Ovary (tissue), 9 donors: ENCODE results near the gene ZFP1. TPM values are rescaled to one million over a fixed set of nuclear protein-coding genes. Genes with fewer than 3 reads are reported as not detected.

ENCODE experiments used
- DNase-seq, 5 donors: peaks; one replicate each; pipeline ENCODE4 v3.0.0-alpha.2; 2019 to 2020
- H3K27ac ChIP-seq, 2 donors: fragments of 200-600 bp; one replicate each; pipeline versions ENCODE4 v1.5.1 to v1.8.0; 2019 to 2022
- H3K27me3 ChIP-seq: fragments of 200-600 bp; one replicate; pipeline ENCODE4 v1.8.0; 2022
- H3K36me3 ChIP-seq: fragments of 200-600 bp; sonication (generic); one replicate; pipeline ENCODE4 v1.5.1; 2019
- H3K4me1 ChIP-seq: one replicate; pipeline ENCODE4 v1.8.1; 2013; ENCODE audit warnings: mild to moderate bottlenecking, moderate library complexity; ENCODE audit not compliant: insufficient read depth
- H3K4me3 ChIP-seq: fragments of 200-600 bp; sonication (generic); one replicate; pipeline ENCODE4 v1.5.1; 2017
- H3K9me3 ChIP-seq, 2 donors: fragments of 200-600 bp in 1 of 2; sonication (generic) in 1 of 2; one replicate each; pipeline versions ENCODE4 v1.5.1 to v1.8.1; 2013 to 2019; ENCODE audit warnings: mild to moderate bottlenecking in 1 of 2, moderate library complexity in 1 of 2
- EP300 ChIP-seq: sonication (generic); formaldehyde crosslinking; IDR thresholded peaks from one replicate; pipeline ENCODE4 v1.6.1; 2017; ENCODE audit warnings: antibody characterized with exemption
- POLR2A ChIP-seq: fragments of 450-650 bp; IDR thresholded peaks from one replicate; pipeline ENCODE4 v1.6.1; 2017; ENCODE audit warnings: antibody characterized with exemption, mild to moderate bottlenecking, moderate library complexity
- WGBS, 3 donors: extraction: QIAGEN DNeasy Blood & Tissue Kit in 1 of 3; methylation state at CpG; one replicate each; pipeline versions ENCODE4 v1.1.5 to v1.1.7; 2013 to 2017; 5-methylcytosine and 5-hydroxymethylcytosine counted together
- intact Hi-C, 4 donors: fragments of 100-400 bp; cut with DNase I; formaldehyde crosslinking; loops; one replicate each; pipeline versions ENCODE4 v1.11.0 to v1.15.1; 2022 to 2023
- polyA plus RNA-seq, 2 donors: library from polyadenylated mRNA; stranded (reverse); fragments of 200-250 nt in 1 of 2; fragments of 350-450 nt in 1 of 2; fragmentation: Illumina TruSeq in 1 of 2; extraction: RNeasy Lipid Tissue Mini Kit (QIAGEN cat#74804) in 1 of 2; gene quantifications; one replicate each; pipeline ENCODE4 v1.2.3, GENCODE V29; 2013 to 2014
- total RNA-seq, 7 donors: library from RNA; depleted of rRNA in 2 of 7; stranded (reverse); fragments of >200 nt in 2 of 7; fragmentation: NEBNext Ultra II Directional in 3 of 7; extraction: Animal tissue kit (Norgen Biotek cat#: 25700) in 3 of 7; gene quantifications; one replicate each; pipeline versions ENCODE4 v1.1.0 to v1.2.4, GENCODE V29; 2016 to 2023
- TF ChIP-seq, protein P1 (sequence below), 3 donors: fragments of 450-650 bp in 2 of 3; fragments of 200-600 bp in 1 of 3; IDR thresholded peaks; one replicate each; pipeline versions ENCODE4 v1.5.1 to v1.8.0; 2016 to 2022; ENCODE audit warnings: antibody characterized with exemption in 3 of 3, mild to moderate bottlenecking in 1 of 3
- donor health status: DM: no; HTN: no; CAD: no; lungs with moderate emphysema.
- donor health status: DM: no; HTN: no; CAD: no.
- donor health status: Bipolar disorder and iron deficiency.
- donor health status: DM: yes; HTN: yes; CAD: no.
- donor health status: DM: no; HTN: no; CAD: no.
- donor health status: DM: yes; HTN: yes; CAD: no.

Gene ZFP1
- total and polyA plus RNA-seq, 9 donors = 7.2 to 22.3 (median 13.5) TPM

DNA sequence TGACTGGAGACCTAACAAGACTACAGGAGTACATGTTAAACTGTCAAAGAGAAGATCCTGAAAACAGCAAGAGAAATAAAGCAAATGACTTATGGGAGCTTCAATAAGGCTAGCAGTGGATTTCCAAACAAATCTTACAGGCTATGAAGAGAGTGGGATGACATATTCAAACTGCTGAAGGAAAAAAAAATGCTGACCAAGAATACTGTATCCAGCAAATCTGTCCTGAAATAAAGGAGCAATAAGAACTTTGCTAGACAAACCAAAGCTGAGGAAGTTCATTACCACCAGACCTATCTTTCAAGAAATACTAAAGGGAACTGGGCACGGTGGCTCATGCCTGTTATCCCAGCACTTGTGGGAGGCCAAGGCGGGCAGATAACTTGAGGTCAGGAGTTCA lies 28.6 kb downstream of the ZFP1 start:
- DNase-seq = no peak
- H3K36me3 ChIP-seq = no peaks in the 10 kb centered on the region
- no peaks in the 10 kb centered on the region for H3K27me3 ChIP-seq
- H3K27ac ChIP-seq = no peak overlapping the region
- no peaks in the 10 kb centered on the region for H3K4me1 ChIP-seq
- TF ChIP-seq EP300 = no peak
- TF ChIP-seq, protein P1, sequence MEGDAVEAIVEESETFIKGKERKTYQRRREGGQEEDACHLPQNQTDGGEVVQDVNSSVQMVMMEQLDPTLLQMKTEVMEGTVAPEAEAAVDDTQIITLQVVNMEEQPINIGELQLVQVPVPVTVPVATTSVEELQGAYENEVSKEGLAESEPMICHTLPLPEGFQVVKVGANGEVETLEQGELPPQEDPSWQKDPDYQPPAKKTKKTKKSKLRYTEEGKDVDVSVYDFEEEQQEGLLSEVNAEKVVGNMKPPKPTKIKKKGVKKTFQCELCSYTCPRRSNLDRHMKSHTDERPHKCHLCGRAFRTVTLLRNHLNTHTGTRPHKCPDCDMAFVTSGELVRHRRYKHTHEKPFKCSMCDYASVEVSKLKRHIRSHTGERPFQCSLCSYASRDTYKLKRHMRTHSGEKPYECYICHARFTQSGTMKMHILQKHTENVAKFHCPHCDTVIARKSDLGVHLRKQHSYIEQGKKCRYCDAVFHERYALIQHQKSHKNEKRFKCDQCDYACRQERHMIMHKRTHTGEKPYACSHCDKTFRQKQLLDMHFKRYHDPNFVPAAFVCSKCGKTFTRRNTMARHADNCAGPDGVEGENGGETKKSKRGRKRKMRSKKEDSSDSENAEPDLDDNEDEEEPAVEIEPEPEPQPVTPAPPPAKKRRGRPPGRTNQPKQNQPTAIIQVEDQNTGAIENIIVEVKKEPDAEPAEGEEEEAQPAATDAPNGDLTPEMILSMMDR (IDR thresholded peaks at IDR 0.05) = no peak
- no peak for TF ChIP-seq POLR2A
- H3K4me3 ChIP-seq = no peak overlapping the region
- peaks cover 0 to 6% of the 10 kb centered on the region in 2 donors for H3K9me3 ChIP-seq
- intact Hi-C loops = no loop called here
- WGBS, 3 donors = 91 to 95% (median 94%) methylated on average over 2 of the region's 2 CpGs

DNA sequence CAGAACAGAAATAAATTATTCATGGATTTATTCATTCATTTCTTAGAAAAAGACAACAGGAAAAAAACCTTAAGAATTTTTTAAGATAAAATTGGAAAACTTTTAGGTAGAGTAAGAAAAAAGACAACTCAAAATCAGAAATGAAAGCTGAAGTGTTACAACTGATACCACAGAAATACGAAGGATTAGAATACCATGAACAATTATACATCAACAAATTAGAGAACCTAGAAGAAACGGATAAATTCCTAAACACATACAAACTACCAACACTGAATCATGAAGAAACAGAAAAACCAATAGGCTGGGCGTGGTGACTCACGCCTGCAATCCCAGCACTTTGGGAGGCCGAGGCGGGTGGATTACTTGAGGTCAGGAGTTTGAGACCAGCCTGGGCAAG lies 30.9 kb downstream of the ZFP1 start:
- H3K36me3 ChIP-seq = no peaks in the 10 kb centered on the region
- H3K4me1 ChIP-seq = no peaks in the 10 kb centered on the region
- intact Hi-C loops = no loop called here
- peaks cover 0 to 6% of the 10 kb centered on the region in 2 donors for H3K9me3 ChIP-seq
- no peaks in the 10 kb centered on the region for H3K27me3 ChIP-seq
- H3K27ac ChIP-seq = no peak overlapping the region
- WGBS, 3 donors = 92 to 95% (median 94%) methylated on average over 6 of the region's 6 CpGs
- TF ChIP-seq EP300 (no peak), POLR2A (no peak)
- TF ChIP-seq, protein P1 (IDR thresholded peaks at IDR 0.05) = no peak
- H3K4me3 ChIP-seq = no peak overlapping the region
- no peak for DNase-seq

DNA sequence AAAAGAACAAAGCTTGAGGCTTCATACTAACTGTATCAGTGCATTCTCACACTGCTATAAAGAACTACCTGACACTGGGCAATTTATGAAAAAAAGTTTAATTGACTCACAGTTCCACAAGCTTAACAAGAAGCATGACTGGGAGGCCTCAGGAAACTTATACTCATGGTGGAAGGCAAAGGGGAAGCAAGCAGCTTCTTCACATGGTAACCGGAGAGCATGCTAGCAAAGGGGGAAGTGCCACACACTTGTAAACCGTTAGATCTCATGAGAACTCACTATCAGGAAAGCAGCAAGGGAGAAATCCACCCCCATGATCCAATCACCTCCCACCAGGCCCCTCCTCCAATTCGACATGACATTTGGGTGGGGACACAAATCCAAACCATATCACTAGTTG lies 33.3 kb downstream of the ZFP1 start:
- intact Hi-C loops = no loop called here
- Histone ChIP-seq H3K27me3 (no peaks in the 10 kb centered on the region), H3K4me1 (no peaks in the 10 kb centered on the region), H3K36me3 (no peaks in the 10 kb centered on the region), H3K4me3 (no peak overlapping the region), H3K9me3 (peaks cover 0 to 1% of the 10 kb centered on the region in 2 donors), H3K27ac (no peak overlapping the region)
- DNase-seq = no peak
- WGBS, 3 donors = 29 to 44% (median 32%) methylated on average over 3 of the region's 3 CpGs
- TF ChIP-seq, protein P1 (IDR thresholded peaks at IDR 0.05) = no peak
- no peak for TF ChIP-seq POLR2A
- no peak for TF ChIP-seq EP300

DNA sequence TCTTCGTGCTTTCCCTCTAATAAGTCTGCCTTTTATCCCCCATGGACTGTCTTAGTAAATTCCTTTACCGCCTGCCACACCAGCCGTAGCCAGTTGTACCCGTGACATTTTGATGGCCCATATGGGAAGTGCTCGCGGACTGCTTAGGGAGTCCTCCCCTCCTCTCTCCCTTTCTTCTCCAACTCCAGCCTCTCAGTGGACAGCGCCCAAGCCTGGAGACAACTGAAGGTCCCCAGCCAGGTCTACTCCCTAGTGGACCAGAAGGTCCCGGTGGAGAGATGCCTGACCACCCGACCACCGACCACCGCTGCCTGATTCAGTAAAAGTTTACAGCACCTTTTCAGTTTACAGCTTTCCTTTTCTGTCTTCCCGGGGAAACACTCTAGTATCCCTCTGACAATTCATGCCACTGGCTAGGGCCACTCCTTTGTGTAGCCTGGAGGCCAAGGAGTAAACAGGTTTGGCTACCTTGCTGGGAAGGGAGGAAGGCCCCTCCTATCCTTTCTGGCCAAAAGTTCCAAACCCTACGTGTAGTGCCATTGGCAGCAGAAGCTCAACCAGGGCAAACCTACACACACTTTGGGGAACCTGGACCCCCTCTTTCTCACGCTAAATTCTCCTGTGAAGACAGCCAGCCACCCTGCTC lies 40.6 kb downstream of the ZFP1 start:
- WGBS, 3 donors = 86 to 88% (median 86%) methylated on average over 14 of the region's 14 CpGs
- no peak for DNase-seq
- TF ChIP-seq, protein P1 (IDR thresholded peaks at IDR 0.05) = no peak
- TF ChIP-seq POLR2A (no peak), EP300 (no peak)
- H3K36me3 ChIP-seq = no peaks in the 10 kb centered on the region
- H3K27ac ChIP-seq = no peak overlapping the region
- H3K4me3 ChIP-seq = no peak overlapping the region
- intact Hi-C loops = no loop called here
- no peaks in the 10 kb centered on the region for H3K4me1 ChIP-seq
- no peaks in the 10 kb centered on the region for H3K9me3 ChIP-seq
- H3K27me3 ChIP-seq = no peaks in the 10 kb centered on the region
